GM19452 (cell line): ENCODE results near the gene UBALD2.
"Not testable (repeated sequence)": the region's sequence is repeated elsewhere in the genome, so short reads cannot be mapped to it uniquely, and the experiment has no call there.

Experiments
- ATAC-seq: cut with Tn5 transposase; IDR thresholded peaks from one replicate; pipeline ENCODE4 v1.9.1; 2021; ENCODE audit not compliant: unreplicated experiment

Gene UBALD2

GRCh38 chr17:76276461-76277299 is 11.5 kb downstream of the UBALD2 start:
- no peak for ATAC-seq

GRCh38 chr17:76277300-76278267 is 12.4 kb downstream of the UBALD2 start:
- ATAC-seq = no peak

- ATAC-seq = no peak
These were observed 13.2 kb downstream of the UBALD2 start for GRCh38 chr17:76278268-76278908.

- no peak for ATAC-seq
These were observed 14.0 kb downstream of the UBALD2 start for GRCh38 chr17:76278952-76279741.

GRCh38 chr17:76279742-76280287 is 14.7 kb downstream of the UBALD2 start:
- ATAC-seq = no peak

GRCh38 chr17:76280650-76281049 is 15.5 kb downstream of the UBALD2 start:
- ATAC-seq = no peak

- ATAC-seq = no peak
These were observed 16.6 kb downstream of the UBALD2 start for GRCh38 chr17:76281573-76282371.

- no peak for ATAC-seq
These were observed 27.4 kb downstream of the UBALD2 start for GRCh38 chr17:76292567-76292966.

- no peak for ATAC-seq
These were observed 28.0 kb downstream of the UBALD2 start for GRCh38 chr17:76293106-76293505.

- no peak for ATAC-seq
These were observed 31.0 kb downstream of the UBALD2 start for GRCh38 chr17:76296186-76296585.

GRCh38 chr17:76296889-76297288 is 31.7 kb downstream of the UBALD2 start:
- no peak for ATAC-seq

- ATAC-seq = no peak
These were observed 32.3 kb downstream of the UBALD2 start for GRCh38 chr17:76297436-76297835.

GRCh38 chr17:76304226-76305134 is 39.3 kb downstream of the UBALD2 start:
- no peak for ATAC-seq

GRCh38 chr17:76305135-76305454 is 39.9 kb downstream of the UBALD2 start:
- ATAC-seq = not testable (repeated sequence)

GRCh38 chr17:76307299-76307965 is 42.3 kb downstream of the UBALD2 start:
- no peak for ATAC-seq

GRCh38 chr17:76307966-76308338 is 42.8 kb downstream of the UBALD2 start, which contains the start of gene QRICH2:
QRICH2 (minus strand) TSS chr17:76308276; CDS start chr17:76307998, 278 bp downstream.
- ATAC-seq = no peak

- no peak for ATAC-seq
These were observed 44.3 kb downstream of the UBALD2 start for GRCh38 chr17:76309461-76309860.

GRCh38 chr17:76312735-76313134 is 47.6 kb downstream of the UBALD2 start:
- no peak for ATAC-seq
